Endothelial cell (in vitro differentiated cells): Measurements from ENCODE around the gene EIF4E1B. TPM values are rescaled to one million over a fixed set of nuclear protein-coding genes. Genes with fewer than 3 reads are reported as not detected.
A peak's percentile ranks its signal among the peaks of the same experiment; 100 is the strongest.

ENCODE experiments used
- DNase-seq: peaks from one replicate; pipeline ENCODE4 v3.0.0; 2021; ENCODE audit warnings: low spot score
- H3K27ac Mint-ChIP-seq: one replicate; pipeline ENCODE4 v1.8.0; 2021; ENCODE audit warnings: mixed read lengths, inconsistent platforms; ENCODE audit not compliant: unreplicated experiment
- H3K27me3 Mint-ChIP-seq: one replicate; pipeline ENCODE4 v1.8.0; 2021; ENCODE audit warnings: mild to moderate bottlenecking, moderate library complexity, mixed read lengths, inconsistent platforms; ENCODE audit not compliant: unreplicated experiment
- H3K36me3 Mint-ChIP-seq: one replicate; pipeline ENCODE4 v1.8.0; 2021; ENCODE audit warnings: mild to moderate bottlenecking, low read depth, mixed read lengths, inconsistent platforms; ENCODE audit not compliant: unreplicated experiment
- H3K4me1 Mint-ChIP-seq: one replicate; pipeline ENCODE4 v1.8.0; 2021; ENCODE audit warnings: mild to moderate bottlenecking, mixed read lengths, inconsistent platforms; ENCODE audit not compliant: unreplicated experiment
- H3K4me3 Mint-ChIP-seq: one replicate; pipeline ENCODE4 v1.8.0; 2021; ENCODE audit warnings: mild to moderate bottlenecking, mixed read lengths, inconsistent platforms; ENCODE audit not compliant: unreplicated experiment
- H3K9me3 Mint-ChIP-seq: one replicate; pipeline ENCODE4 v1.8.0; 2021; ENCODE audit warnings: mixed read lengths, inconsistent platforms; ENCODE audit not compliant: unreplicated experiment
- long read RNA-seq: library from polyadenylated mRNA; unstranded; transcript quantifications from one replicate; pipeline ENCODE4 v2.0.0, GENCODE V29; 2020; ENCODE audit not compliant: unreplicated experiment
- total RNA-seq: library from RNA; stranded (reverse); fragmentation: NEBNext Ultra II Directional; extraction: Animal tissue kit (Norgen Biotek cat#: 25700); gene quantifications from one replicate; pipeline ENCODE4 v1.2.1, GENCODE V29; 2021; ENCODE audit not compliant: unreplicated experiment
- TF ChIP-seq, protein P1 (sequence below): fragments of 200-600 bp; sonication (generic); IDR thresholded peaks from one replicate; pipeline ENCODE4 v1.5.0; 2021; ENCODE audit warnings: antibody characterized with exemption; ENCODE audit not compliant: unreplicated experiment

The EIF4E1B gene, protein sequence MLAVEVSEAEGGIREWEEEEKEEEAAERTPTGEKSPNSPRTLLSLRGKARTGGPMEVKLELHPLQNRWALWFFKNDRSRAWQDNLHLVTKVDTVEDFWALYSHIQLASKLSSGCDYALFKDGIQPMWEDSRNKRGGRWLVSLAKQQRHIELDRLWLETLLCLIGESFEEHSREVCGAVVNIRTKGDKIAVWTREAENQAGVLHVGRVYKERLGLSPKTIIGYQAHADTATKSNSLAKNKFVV
- total RNA-seq = 0.54 TPM
- long read RNA-seq = 0 reads

GRCh38 chr5:176629853-176630680, at the start of gene EIF4E1B, which contains the start of gene SNCB:
TSS of gene EIF4E1B (plus strand) at chr5:176630675. CDS start at chr5:176642788, 12,113 bp downstream.
TSS of gene SNCB (minus strand) at chr5:176630534. CDS start at chr5:176629654, 880 bp downstream.
- peak; percentile 71 for DNase-seq
- peak within 1 kb of the TSS; percentile 82 for H3K4me3 Mint-ChIP-seq
- TF ChIP-seq, protein P1, sequence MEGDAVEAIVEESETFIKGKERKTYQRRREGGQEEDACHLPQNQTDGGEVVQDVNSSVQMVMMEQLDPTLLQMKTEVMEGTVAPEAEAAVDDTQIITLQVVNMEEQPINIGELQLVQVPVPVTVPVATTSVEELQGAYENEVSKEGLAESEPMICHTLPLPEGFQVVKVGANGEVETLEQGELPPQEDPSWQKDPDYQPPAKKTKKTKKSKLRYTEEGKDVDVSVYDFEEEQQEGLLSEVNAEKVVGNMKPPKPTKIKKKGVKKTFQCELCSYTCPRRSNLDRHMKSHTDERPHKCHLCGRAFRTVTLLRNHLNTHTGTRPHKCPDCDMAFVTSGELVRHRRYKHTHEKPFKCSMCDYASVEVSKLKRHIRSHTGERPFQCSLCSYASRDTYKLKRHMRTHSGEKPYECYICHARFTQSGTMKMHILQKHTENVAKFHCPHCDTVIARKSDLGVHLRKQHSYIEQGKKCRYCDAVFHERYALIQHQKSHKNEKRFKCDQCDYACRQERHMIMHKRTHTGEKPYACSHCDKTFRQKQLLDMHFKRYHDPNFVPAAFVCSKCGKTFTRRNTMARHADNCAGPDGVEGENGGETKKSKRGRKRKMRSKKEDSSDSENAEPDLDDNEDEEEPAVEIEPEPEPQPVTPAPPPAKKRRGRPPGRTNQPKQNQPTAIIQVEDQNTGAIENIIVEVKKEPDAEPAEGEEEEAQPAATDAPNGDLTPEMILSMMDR = no peak
- H3K27me3 Mint-ChIP-seq = peaks cover 11% of the 10 kb centered on the region
- H3K27ac Mint-ChIP-seq = peak within 1 kb of the TSS; percentile 9
- H3K9me3 Mint-ChIP-seq = peaks cover 3% of the 10 kb centered on the region
- H3K36me3 Mint-ChIP-seq = no peaks in the 10 kb centered on the region
- peaks cover 16% of the 10 kb centered on the region for H3K4me1 Mint-ChIP-seq

DNA sequence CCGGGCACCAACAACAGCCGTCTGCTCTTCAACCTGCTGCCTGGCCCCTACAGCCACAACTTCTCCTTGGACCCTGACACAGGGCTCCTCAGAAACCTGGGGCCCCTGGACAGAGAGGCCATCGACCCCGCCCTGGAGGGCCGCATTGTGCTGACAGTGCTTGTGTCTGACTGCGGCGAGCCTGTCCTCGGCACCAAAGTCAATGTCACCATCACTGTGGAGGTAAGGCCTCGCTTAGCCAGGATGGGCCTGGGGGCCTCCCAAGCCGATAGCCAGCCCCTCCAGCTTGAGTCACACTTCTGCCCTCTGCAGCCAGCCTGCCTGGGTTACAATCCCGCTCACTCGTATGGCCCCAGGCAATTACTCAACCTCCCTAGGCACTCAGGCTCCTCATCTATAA, 49.1 kb upstream of the EIF4E1B start:
- Mint-ChIP-seq H3K36me3 (no peaks in the 10 kb centered on the region), H3K9me3 (no peaks in the 10 kb centered on the region), H3K27ac (no peak overlapping the region), H3K4me1 (no peaks in the 10 kb centered on the region), H3K4me3 (no peak overlapping the region), H3K27me3 (peaks cover 2% of the 10 kb centered on the region)
- TF ChIP-seq, protein P1 = no peak
- no peak for DNase-seq

- H3K4me3 Mint-ChIP-seq = no peak overlapping the region
- no peaks in the 10 kb centered on the region for H3K9me3 Mint-ChIP-seq
- DNase-seq = no peak
- TF ChIP-seq, protein P1 = no peak
- H3K27me3 Mint-ChIP-seq = peaks cover 4% of the 10 kb centered on the region
- H3K36me3 Mint-ChIP-seq = peaks cover 1% of the 10 kb centered on the region
- H3K27ac Mint-ChIP-seq = no peak overlapping the region
- H3K4me1 Mint-ChIP-seq = no peaks in the 10 kb centered on the region
Measured at GRCh38 chr5:176583076-176583475, 47.4 kb upstream of the EIF4E1B start.

DNA sequence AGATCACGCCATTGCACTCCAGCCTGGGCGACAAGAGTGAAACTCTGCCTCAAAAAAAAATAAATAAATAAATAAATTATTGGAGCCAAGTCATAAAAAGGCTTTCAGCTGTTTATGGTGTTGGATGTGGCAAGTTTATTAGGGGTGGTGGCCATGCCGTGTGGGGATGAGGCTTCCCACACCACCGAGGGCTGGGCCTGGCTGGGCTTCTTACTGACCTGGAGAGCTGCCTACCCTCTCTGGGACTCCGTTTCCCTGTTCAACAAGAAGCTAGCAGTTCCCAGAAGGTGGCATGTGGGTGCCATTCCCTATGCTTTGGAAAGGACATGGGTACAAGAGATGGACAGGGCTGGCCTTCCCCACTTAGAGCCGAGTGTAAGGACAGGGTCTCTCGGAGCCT, 43.1 kb upstream of the EIF4E1B start:
- Mint-ChIP-seq H3K4me3 (no peak overlapping the region), H3K27me3 (peaks cover 6% of the 10 kb centered on the region), H3K9me3 (no peaks in the 10 kb centered on the region), H3K4me1 (no peaks in the 10 kb centered on the region), H3K36me3 (peaks cover 5% of the 10 kb centered on the region), H3K27ac (no peak overlapping the region)
- no peak for DNase-seq
- TF ChIP-seq, protein P1 = no peak
